Esophagus squamous epithelium (tissue), 4 donors: ENCODE results near the gene HNF1B.

Experiments used
- CTCF ChIP-seq, 6 experiments: fragments of 450-650 bp in 4 of 6; fragments of 200-600 bp in 2 of 6; sonication (generic) in 2 of 6; IDR thresholded peaks; one replicate each; pipeline ENCODE4 v1.5.1; 2016 to 2019; ENCODE audit warnings: antibody characterized with exemption in 6 of 6, mild to moderate bottlenecking in 4 of 6, moderate library complexity in 4 of 6
- POLR2A ChIP-seq, 4 donors: fragments of 450-650 bp; IDR thresholded peaks; one replicate each; pipeline ENCODE4 v1.6.1; 2017; ENCODE audit warnings: antibody characterized with exemption in 4 of 4, mild to moderate bottlenecking in 4 of 4, moderate library complexity in 3 of 4

GRCh38 chr17:37642681-37643080 is 102.2 kb downstream of the HNF1B start:
- no peak for TF ChIP-seq CTCF (IDR thresholded peaks at IDR 0.05)
- TF ChIP-seq POLR2A (IDR thresholded peaks at IDR 0.05), result no peak
